ENCODE measurements around the gene METTL22.

Gene METTL22

GRCh38 chr16:8668113-8668512, 46.6 kb downstream of the METTL22 start:
- DNase-seq = no peak

- DNase-seq = no peak
Measured at GRCh38 chr16:8669481-8669880, 48.0 kb downstream of the METTL22 start.

- DNase-seq = no peak
Measured at GRCh38 chr16:8670014-8670560, 48.6 kb downstream of the METTL22 start.

GRCh38 chr16:8673611-8674412, 52.3 kb downstream of the METTL22 start:
- DNase-seq = no peak

GRCh38 chr16:8674413-8675022, 53.0 kb downstream of the METTL22 start, which contains the start of gene ABAT:
Gene ABAT, plus strand, starts transcription at chr16:8674617. Its CDS starts 61,123 bp downstream, at chr16:8735740.
- peak; percentile 87 to 92 for DNase-seq

GRCh38 chr16:8675183-8676159, 54.0 kb downstream of the METTL22 start:
- no peak for DNase-seq

DNA sequence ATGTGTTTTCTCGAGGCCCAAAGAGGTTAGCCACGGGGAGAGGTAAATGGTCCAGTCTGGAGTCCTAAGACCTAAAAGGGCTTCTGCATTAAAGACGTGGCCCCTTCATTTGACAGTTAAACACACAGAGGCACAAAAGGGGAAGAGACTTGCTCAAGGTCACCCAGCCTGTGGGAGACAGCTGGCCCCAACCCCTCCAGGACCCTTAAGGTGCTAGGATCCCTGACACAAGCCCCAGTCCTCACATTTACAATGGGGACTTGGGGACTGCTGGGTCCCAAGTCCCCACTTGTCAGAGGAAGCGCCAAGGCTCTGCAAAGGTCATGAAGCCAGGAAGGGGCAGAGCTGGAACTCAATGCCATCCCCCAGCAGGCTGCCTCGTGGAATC, 54.7 kb downstream of the METTL22 start:
- DNase-seq = no peak

GRCh38 chr16:8676737-8677375, 55.4 kb downstream of the METTL22 start:
- DNase-seq = no peak

- DNase-seq = no peak
Measured at GRCh38 chr16:8677481-8677880, 56.0 kb downstream of the METTL22 start.

DNA sequence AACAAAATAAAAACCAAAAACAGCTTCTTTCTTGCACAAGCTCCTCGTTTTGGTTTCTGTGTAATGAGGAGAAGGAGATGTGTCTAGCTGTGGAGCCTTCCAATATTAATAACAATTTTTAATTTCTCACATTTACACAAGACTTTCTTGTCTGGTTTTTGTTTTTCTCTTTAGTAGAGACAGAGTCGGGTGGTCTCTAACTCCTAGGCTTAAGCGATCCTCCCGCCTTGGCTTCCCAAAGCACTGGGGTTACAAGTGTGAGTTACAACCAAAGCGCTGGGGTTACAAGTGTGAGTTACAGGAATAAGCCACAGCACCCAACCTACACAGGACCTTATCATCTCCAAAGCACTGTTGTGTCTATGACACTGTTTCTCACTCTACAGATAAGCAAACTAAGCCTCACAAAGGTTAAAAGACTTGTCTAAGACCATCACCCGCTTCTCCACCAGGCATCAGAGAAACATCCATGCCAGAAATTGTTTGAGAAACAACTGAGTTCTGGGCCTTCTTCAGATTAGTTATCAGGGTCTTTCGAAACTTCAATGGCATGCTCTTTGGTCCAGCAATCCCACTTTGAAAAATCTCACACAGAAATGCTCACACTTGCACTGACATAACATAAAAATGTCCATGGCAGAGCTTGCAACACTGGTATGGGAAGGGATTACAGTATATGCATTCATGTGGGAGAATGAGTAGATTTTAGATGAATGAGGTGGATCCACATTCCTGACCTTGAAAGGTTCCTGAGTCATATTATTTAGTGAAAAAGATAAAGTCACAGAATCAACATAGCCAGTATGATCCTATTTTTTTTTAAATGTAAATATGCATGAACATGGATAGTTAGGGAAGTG, 56.8 kb downstream of the METTL22 start:
- no peak for DNase-seq

- no peak for DNase-seq
Measured at GRCh38 chr16:8679151-8679550, 57.7 kb downstream of the METTL22 start.

DNA sequence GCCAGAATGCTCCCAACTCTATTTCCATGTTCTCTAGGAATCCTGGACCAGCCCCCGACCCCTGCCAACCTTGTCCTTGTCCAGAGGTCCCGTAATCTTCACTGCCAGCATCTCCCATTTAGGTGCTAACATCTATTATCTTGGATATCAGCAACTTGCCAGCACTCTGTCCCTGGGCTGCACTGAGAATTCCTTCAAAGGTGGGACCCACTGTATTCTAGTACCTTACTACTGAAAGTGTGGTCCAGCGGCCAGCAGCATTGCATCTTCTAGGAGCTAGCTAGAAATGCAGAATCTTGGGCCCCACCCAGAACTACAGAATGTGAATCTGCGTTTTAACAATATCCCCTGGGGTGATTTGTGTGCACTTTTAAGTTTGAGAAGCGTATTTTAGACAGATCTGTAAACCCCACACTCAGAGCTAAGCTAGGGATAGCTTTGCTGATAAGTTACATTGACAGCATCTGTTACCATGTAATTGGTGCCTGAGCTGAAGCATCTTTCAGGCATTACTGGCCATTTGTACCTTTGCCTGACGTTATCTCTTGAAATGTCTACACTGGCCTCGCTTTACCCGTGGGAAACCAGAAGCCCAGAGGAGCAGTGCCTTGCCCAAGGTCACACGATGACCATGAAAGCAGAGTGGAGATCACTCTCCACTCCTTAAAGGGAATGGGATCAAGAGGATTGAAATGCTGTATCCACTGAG, 61.2 kb downstream of the METTL22 start:
- no peak for DNase-seq

GRCh38 chr16:8683640-8684039, 62.1 kb downstream of the METTL22 start:
- DNase-seq = no peak

- no peak for DNase-seq
Measured at GRCh38 chr16:8685617-8686016, 64.1 kb downstream of the METTL22 start.

DNA sequence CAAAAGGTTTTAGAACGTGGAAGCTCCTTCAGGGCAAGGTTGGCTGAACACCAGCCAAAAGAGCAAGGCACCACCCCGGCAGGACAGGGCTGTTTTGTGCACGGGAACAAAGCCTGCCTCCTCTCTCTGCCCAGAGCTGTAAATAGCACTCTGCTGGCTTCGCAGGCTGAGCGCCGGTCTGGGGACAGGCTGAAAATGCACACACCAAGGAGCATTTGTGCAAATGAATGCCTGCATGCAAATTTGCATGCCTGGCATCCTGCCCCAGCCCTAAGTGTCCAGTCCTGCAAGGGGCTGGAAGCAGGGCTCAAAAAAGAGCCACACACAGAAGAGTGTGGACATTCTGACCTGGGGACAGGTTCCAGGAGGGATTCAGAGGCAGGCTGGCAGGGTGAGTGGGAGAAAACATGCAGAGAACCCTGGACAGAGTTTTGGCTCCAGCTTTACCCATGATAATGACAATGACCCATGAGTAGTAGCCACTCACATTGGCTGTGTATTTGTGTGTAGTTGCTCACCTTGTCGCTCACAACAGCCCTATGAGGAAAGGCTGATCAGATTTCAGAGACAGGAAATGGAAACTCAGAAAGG, 64.6 kb downstream of the METTL22 start:
- peak; percentile 8 to 48 for DNase-seq

DNA sequence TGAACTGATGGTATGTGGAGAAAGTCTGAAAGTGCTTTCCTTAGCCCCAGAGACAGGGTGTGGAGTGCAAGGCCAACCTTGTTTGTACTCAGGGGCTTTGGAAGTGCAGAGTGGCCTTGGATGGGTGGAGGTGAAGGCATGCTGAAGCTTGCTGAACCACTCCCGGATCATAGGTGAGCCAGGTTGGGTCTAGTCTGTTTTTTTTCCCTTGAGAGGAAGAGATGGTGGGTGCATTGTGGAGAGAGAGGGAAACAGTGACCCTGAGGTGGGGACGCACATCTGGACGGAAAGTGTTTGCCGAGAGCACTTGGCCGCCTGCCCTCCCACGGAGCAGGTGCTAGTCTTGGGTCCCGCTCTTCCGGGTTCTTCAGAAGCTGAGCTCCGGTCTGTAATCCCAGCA, 65.4 kb downstream of the METTL22 start:
- no peak for DNase-seq

GRCh38 chr16:8689686-8690085, 68.2 kb downstream of the METTL22 start:
- DNase-seq = no peak

- no peak for DNase-seq
Measured at GRCh38 chr16:8691728-8692127, 70.2 kb downstream of the METTL22 start.

DNA sequence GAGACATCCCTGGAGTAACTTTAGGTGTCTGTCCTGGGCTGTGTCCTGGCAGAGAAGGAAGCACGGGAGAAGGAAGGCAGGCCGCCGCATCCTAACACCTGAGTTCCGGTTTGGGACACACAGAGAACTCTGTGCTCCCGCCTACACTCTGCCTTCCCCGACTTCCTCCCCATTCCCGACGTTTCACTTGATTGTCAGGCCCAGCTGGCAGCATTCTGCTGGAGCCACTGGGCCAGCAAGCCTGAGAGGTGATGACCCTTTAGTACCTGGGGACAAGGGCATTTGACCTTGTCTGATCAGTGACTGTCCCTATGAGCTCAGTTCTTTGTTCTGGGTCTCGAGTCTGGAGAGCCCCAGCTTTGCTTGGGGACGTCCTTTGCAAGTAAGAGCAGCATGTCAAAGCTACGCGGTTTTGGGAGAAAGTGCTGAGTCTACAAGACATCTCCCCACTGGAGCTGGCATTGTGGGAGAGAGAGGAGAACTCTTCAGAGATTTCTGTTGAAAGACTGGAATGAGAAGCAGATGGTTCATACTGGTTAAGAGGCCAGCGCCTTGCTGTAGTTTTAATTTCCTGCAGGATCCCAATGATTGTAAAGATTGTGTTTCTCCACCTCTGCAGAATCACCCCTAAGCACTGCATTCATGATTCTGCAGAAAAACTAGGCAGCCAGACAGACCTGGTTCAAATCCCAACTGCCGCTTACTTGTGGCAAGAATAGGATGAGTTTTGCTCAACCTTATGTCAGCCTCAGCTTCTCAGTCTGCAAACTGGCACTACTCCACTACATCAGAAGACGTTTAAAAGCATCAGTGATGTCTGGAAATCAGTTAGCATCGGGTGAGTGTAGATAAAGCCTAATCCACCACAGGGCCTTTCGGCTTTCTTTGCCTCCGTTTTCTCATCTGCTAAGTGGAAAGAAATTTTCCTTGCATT, 73.6 kb downstream of the METTL22 start:
- DNase-seq = no peak

Measured in hippocampal formation (tissue), 2 donors.